ENCODE results near the gene TPRN. TPM values are rescaled to one million over a fixed set of nuclear protein-coding genes. Genes with fewer than 3 reads are reported as not detected.

Gene TPRN
- total RNA-seq, 4 donors from 2014 or later, result 76.2 to 228 (median 117) TPM

DNA sequence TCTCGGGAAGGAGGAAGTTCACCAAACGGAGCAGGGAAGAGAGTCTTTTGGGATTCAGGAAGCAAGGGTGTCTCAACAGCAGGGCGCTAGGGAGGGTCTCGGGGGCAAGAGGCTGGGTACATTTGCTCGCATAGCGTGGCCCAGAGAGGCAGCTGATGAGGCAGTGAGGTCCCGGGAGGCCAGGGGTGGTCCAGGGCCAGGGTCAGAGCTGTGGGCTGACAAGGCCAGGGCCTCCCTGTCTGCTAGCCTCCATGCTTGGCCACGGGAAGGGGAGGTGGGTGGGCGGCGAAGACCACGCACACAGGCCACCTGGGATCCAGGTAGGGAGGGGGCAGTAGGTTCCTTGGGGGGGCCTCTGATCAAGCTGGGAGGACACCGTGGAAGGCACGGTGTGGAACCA is 11.0 kb upstream of the TPRN start:
- Histone ChIP-seq H3K27me3 (no peaks in the 10 kb centered on the region), H3K27ac (no peak overlapping the region), H3K36me3 (no peaks in the 10 kb centered on the region), H3K9me3 (no peaks in the 10 kb centered on the region), H3K4me3 (no peak overlapping the region), H3K4me1 (peaks cover 3 to 6% (median 4%) of the 10 kb centered on the region in 4 donors)
- intact Hi-C loops (cut with DNase I; ENCODE audit: low total_unique reads), result no loop called here
- WGBS, 2 donors (ENCODE audit: low coverage in 1 of 2), result 82% methylated on average over 13 of the region's 13 CpGs; no CpG with 5 or more reads in 1 of the 2 donors
- no peak for TF ChIP-seq POLR2AphosphoS5 (IDR thresholded peaks at IDR 0.05)
- no peak for TF ChIP-seq EP300 (IDR thresholded peaks at IDR 0.05; ENCODE audit: low read depth)
- no peak for TF ChIP-seq POLR2A (IDR thresholded peaks at IDR 0.05)
- TF ChIP-seq, protein P1, sequence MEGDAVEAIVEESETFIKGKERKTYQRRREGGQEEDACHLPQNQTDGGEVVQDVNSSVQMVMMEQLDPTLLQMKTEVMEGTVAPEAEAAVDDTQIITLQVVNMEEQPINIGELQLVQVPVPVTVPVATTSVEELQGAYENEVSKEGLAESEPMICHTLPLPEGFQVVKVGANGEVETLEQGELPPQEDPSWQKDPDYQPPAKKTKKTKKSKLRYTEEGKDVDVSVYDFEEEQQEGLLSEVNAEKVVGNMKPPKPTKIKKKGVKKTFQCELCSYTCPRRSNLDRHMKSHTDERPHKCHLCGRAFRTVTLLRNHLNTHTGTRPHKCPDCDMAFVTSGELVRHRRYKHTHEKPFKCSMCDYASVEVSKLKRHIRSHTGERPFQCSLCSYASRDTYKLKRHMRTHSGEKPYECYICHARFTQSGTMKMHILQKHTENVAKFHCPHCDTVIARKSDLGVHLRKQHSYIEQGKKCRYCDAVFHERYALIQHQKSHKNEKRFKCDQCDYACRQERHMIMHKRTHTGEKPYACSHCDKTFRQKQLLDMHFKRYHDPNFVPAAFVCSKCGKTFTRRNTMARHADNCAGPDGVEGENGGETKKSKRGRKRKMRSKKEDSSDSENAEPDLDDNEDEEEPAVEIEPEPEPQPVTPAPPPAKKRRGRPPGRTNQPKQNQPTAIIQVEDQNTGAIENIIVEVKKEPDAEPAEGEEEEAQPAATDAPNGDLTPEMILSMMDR (IDR thresholded peaks at IDR 0.05), result no peak
- DNase-seq, result no peak
- in situ Hi-C loops (cut with MboI; ENCODE audit: low pct_ligation_motif_present in 1 of 4, low pct_unique_long_range_greater_than_20kb in 1 of 4, low sequenced_read_pairs in 3 of 4), result loop anchor here in 1 of 4 donors (25.0 kb wide), 1 partner anchor 99 kb away; the partner anchor contains the start of gene DPP7

DNA sequence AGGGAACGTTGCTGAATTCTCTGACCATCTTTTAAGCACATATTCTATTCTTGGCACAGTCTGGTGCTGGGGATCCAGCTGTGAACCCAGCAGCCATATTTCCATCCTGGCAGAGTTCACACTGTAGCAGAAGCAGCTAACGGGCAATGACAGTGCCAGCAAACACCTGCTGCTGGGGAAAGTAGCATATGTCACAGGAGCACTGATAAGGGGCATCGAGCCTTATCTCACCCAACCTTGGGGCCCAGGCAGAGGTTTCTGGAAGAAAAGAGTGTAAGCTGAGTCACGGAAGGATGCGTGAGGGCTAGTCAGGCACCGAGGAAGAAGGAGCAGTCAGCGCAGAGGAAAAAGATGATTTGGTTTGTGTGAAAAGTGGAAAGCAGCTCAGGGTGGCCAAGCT is 6.1 kb upstream of the TPRN start:
- Histone ChIP-seq H3K9me3 (no peaks in the 10 kb centered on the region), H3K4me3 (peak overlapping the region in 1 of 4 donors; percentile 92), H3K27me3 (no peaks in the 10 kb centered on the region), H3K36me3 (no peaks in the 10 kb centered on the region), H3K4me1 (peaks cover 26 to 45% (median 35%) of the 10 kb centered on the region in 4 donors), H3K27ac (no peak overlapping the region)
- in situ Hi-C loops (cut with MboI; ENCODE audit: low pct_ligation_motif_present in 1 of 4, low pct_unique_long_range_greater_than_20kb in 1 of 4, low sequenced_read_pairs in 3 of 4), result loop anchor here in 1 of 4 donors (25.0 kb wide), 1 partner anchor 94 kb away; the partner anchor contains the start of gene DPP7
- no peak for DNase-seq
- TF ChIP-seq POLR2AphosphoS5 (IDR thresholded peaks at IDR 0.05) (no peak), POLR2A (IDR thresholded peaks at IDR 0.05) (no peak), EP300 (IDR thresholded peaks at IDR 0.05; ENCODE audit: low read depth) (no peak)
- TF ChIP-seq, protein P1 (IDR thresholded peaks at IDR 0.05), result no peak
- intact Hi-C loops (cut with DNase I; ENCODE audit: low total_unique reads), result no loop called here
- 60 to 74% methylated on average over 4 to 7 of the region's 7 CpGs for WGBS, 2 donors (ENCODE audit: low coverage in 1 of 2)

DNA sequence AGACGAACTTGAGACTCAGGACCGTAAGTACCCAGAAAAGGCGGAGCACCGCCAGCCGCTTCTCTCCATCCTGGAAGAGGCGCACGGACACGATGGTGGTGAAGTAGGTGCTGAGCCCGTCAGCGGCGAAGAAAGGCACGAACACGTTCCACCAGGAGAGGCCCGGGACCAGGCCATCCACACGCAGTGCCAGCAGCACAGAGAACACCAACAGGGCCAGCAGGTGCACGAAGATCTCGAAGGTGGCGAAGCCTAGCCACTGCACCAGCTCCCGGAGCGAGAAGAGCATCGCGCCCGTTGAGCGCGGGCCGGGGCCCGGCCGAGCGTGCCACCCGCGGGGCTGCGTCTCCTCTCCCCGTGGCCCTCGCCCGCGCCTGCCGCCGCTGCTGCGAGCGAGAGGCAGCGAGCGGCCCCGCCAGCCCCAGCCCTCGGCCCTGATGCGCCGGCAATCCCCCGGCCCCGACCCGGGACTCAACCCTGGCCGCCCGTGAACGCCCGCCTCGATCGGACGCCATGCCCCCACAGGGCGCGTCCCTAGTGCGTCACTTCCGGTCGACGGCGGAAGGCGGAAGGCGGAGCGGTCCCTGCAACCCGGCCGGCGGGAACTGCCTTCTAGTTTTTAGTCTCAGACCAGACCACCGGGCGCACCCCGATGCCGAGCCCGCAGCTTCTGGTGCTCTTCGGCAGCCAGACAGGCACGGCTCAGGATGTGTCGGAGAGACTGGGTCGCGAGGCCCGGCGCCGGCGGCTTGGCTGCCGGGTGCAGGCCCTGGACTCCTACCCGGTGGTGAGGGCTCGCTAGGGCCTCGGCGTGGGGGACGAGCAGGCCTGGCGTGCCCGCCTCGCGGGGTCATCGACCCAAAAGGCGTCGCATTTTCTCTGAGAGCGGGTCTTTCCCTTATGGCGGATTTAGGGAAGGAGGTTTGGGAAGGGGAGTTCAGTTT is 4.9 kb upstream of the TPRN start, which contains the start of the genes NDOR1 and TMEM203:
Gene NDOR1, plus strand, starts transcription at position 575 of the 944 bp plus-strand sequence. Its CDS starts 78 bp downstream, at position 653.
Gene TMEM203, minus strand, starts transcription at position 523 of the 944 bp plus-strand sequence. Its CDS starts 234 bp downstream, at position 289.
- in situ Hi-C loops (cut with MboI; ENCODE audit: low pct_ligation_motif_present in 1 of 4, low pct_unique_long_range_greater_than_20kb in 1 of 4, low sequenced_read_pairs in 3 of 4), result loop anchor here in 1 of 4 donors (25.0 kb wide), 1 partner anchor 93 kb away; the partner anchor contains the start of gene DPP7
- peaks cover 32 to 51% (median 42%) of the 10 kb centered on the region in 4 donors for H3K4me1 ChIP-seq
- intact Hi-C loops (cut with DNase I; ENCODE audit: low total_unique reads), result no loop called here
- WGBS, 2 donors (ENCODE audit: low coverage in 1 of 2), result 1% methylated on average over 65 of the region's 98 CpGs; no CpG with 5 or more reads in 1 of the 2 donors
- no peaks in the 10 kb centered on the region for H3K9me3 ChIP-seq
- DNase-seq, result peak; percentile 94
- H3K4me3 ChIP-seq, result peak within 1 kb of the TSS; percentile 62 to 98 (median 95)
- no peaks in the 10 kb centered on the region for H3K27me3 ChIP-seq
- peak within 1 kb of the TSS; percentile 84 to 93 (median 90) for H3K27ac ChIP-seq
- no peaks in the 10 kb centered on the region for H3K36me3 ChIP-seq
- TF ChIP-seq EP300 (IDR thresholded peaks at IDR 0.05; ENCODE audit: low read depth) (no peak), POLR2A (IDR thresholded peaks at IDR 0.05) (peak; percentile 85), POLR2AphosphoS5 (IDR thresholded peaks at IDR 0.05) (peak; percentile 88 to 97 (median 96))

DNA sequence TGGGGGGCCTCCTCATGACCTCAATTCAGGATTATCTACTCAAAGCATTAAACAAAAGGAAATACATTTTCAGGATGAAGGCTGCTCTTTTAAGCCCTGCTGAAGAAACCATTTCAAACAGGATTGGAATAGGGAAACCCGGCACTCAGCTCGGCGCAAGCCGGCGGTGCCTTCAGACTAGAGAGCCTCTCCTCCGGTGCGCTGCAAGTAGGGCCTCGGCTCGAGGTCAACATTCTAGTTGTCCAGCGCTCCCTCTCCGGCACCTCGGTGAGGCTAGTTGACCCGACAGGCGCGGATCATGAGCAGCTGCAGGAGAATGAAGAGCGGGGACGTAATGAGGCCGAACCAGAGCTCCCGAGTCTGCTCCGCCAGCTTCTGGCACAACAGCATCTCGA is 4.2 kb upstream of the TPRN start:
- DNase-seq, result no peak
- Histone ChIP-seq H3K4me3 (peak overlapping the region; percentile 62 to 98 (median 95)), H3K27me3 (no peaks in the 10 kb centered on the region), H3K4me1 (peaks cover 33 to 52% (median 44%) of the 10 kb centered on the region in 4 donors), H3K9me3 (no peaks in the 10 kb centered on the region), H3K27ac (peak overlapping the region; percentile 84 to 93 (median 90)), H3K36me3 (no peaks in the 10 kb centered on the region)
- intact Hi-C loops (cut with DNase I; ENCODE audit: low total_unique reads), result no loop called here
- WGBS, 2 donors (ENCODE audit: low coverage in 1 of 2), result 11 to 55% methylated on average over 4 to 21 of the region's 21 CpGs
- in situ Hi-C loops (cut with MboI; ENCODE audit: low pct_ligation_motif_present in 1 of 4, low pct_unique_long_range_greater_than_20kb in 1 of 4, low sequenced_read_pairs in 3 of 4), result loop anchor here in 1 of 4 donors (25.0 kb wide), 1 partner anchor 92 kb away; the partner anchor contains the start of gene DPP7
- TF ChIP-seq POLR2AphosphoS5 (IDR thresholded peaks at IDR 0.05) (no peak), EP300 (IDR thresholded peaks at IDR 0.05; ENCODE audit: low read depth) (no peak), POLR2A (IDR thresholded peaks at IDR 0.05) (no peak)
- TF ChIP-seq, protein P1 (IDR thresholded peaks at IDR 0.05), result no peak

Data from transverse colon (tissue), 4 donors.